DMS 273 (cell line): ENCODE data around the gene NCBP3.
"Not testable (repeated sequence)": the region's sequence is repeated elsewhere in the genome, so short reads cannot be mapped to it uniquely, and the experiment has no call there.

Experiments used
- DNase-seq: peaks from one replicate; lab custom pipeline; 2025; ENCODE audit not compliant: unreplicated experiment; lab: John Stamatoyannopoulos, UW

The NCBP3 gene

GRCh38 chr17:3848229-3848835 is 2.3 kb upstream of the NCBP3 start:
- no peak for DNase-seq

- no peak for DNase-seq
Measured at GRCh38 chr17:3847165-3847670, 1.2 kb upstream of the NCBP3 start.

- DNase-seq = no peak
Measured at GRCh38 chr17:3846437-3847164, 555 bp upstream of the NCBP3 start.

- no peak for DNase-seq
Measured at GRCh38 chr17:3845291-3845620, 790 bp downstream of the NCBP3 start.

GRCh38 chr17:3844556-3844955 is 1.5 kb downstream of the NCBP3 start:
- not testable (repeated sequence) for DNase-seq

- peak; percentile 64 for DNase-seq
Measured at GRCh38 chr17:3843935-3844516, 2.0 kb downstream of the NCBP3 start.

- DNase-seq = no peak
Measured at GRCh38 chr17:3838206-3838605, 7.8 kb downstream of the NCBP3 start.

- no peak for DNase-seq
Measured at GRCh38 chr17:3836551-3836950, 9.5 kb downstream of the NCBP3 start.

- DNase-seq = no peak
Measured at GRCh38 chr17:3835410-3836229, 10.4 kb downstream of the NCBP3 start.

- DNase-seq = no peak
Measured at GRCh38 chr17:3834811-3835210, 11.2 kb downstream of the NCBP3 start.

GRCh38 chr17:3828852-3829232 is 17.2 kb downstream of the NCBP3 start:
- no peak for DNase-seq

- peak; percentile 38 for DNase-seq
Measured at GRCh38 chr17:3828151-3828851, 17.7 kb downstream of the NCBP3 start.

- DNase-seq = peak; percentile 74
Measured at GRCh38 chr17:3827124-3827773, 18.8 kb downstream of the NCBP3 start.

- DNase-seq = no peak
Measured at GRCh38 chr17:3826191-3826590, 19.9 kb downstream of the NCBP3 start.

GRCh38 chr17:3821101-3821500 is 24.9 kb downstream of the NCBP3 start:
- no peak for DNase-seq

GRCh38 chr17:3818786-3819185 is 27.3 kb downstream of the NCBP3 start:
- DNase-seq = no peak

- DNase-seq = no peak
Measured at GRCh38 chr17:3817851-3818605, 28.0 kb downstream of the NCBP3 start.

- DNase-seq = no peak
Measured at GRCh38 chr17:3815925-3816324, 30.1 kb downstream of the NCBP3 start.

- DNase-seq = no peak
Measured at GRCh38 chr17:3815122-3815521, 30.9 kb downstream of the NCBP3 start.

- DNase-seq = no peak
Measured at GRCh38 chr17:3814361-3814760, 31.7 kb downstream of the NCBP3 start.
